AG10803 (cell line): Measurements from ENCODE around the gene PSMD8.
A peak's percentile ranks its signal among the peaks of the same experiment; 100 is the strongest.

Experiments used
- DNase-seq: peaks from one replicate; pipeline ENCODE4 v3.0.0; 2010; ENCODE audit warnings: low read depth
- H3K4me3 ChIP-seq: 2 replicates; pipeline ENCODE4 v1.5.1; 2011; ENCODE audit warnings: mild to moderate bottlenecking, low read length, control low read depth
- CTCF ChIP-seq: conservative IDR thresholded peaks from 2 replicates; pipeline ENCODE4 v1.5.1; 2011; ENCODE audit warnings: mild to moderate bottlenecking, low read length, control low read depth, inconsistent platforms

The PSMD8 gene

GRCh38 chr19:38355728-38356725 is 18.3 kb upstream of the PSMD8 start:
- no peak overlapping the region for H3K4me3 ChIP-seq
- DNase-seq, result no peak
- TF ChIP-seq CTCF, result no peak

GRCh38 chr19:38358071-38358470 is 16.3 kb upstream of the PSMD8 start:
- DNase-seq, result no peak
- no peak overlapping the region for H3K4me3 ChIP-seq
- no peak for TF ChIP-seq CTCF

- TF ChIP-seq CTCF, result no peak
- H3K4me3 ChIP-seq, result no peak overlapping the region
- no peak for DNase-seq
Measured at GRCh38 chr19:38359242-38360021, 14.9 kb upstream of the PSMD8 start.

GRCh38 chr19:38360351-38360750 is 14.0 kb upstream of the PSMD8 start:
- TF ChIP-seq CTCF, result no peak
- H3K4me3 ChIP-seq, result no peak overlapping the region
- no peak for DNase-seq

- peak overlapping the region; percentile 66 for H3K4me3 ChIP-seq
- TF ChIP-seq CTCF, result no peak
- no peak for DNase-seq
Measured at GRCh38 chr19:38360839-38361631, 13.3 kb upstream of the PSMD8 start.

GRCh38 chr19:38361633-38362075 is 12.7 kb upstream of the PSMD8 start:
- peak; percentile 51 for DNase-seq
- peak overlapping the region; percentile 66 for H3K4me3 ChIP-seq
- TF ChIP-seq CTCF, result peak; percentile 16; the same call in 1 of the 2 replicates
